AG09309 (cell line): Measurements from ENCODE around the gene HORMAD2.

Experiments used
- DNase-seq: peaks from one replicate; pipeline ENCODE4 v3.0.0-alpha.2; 2010; ENCODE audit warnings: low read depth
- H3K4me3 ChIP-seq: 2 replicates; pipeline ENCODE4 v1.5.1; 2011; ENCODE audit warnings: mild to moderate bottlenecking, low read depth, low read length, moderate library complexity; ENCODE audit not compliant: control insufficient read depth
- TF ChIP-seq, protein P1 (sequence below): IDR thresholded peaks from 2 replicates; pipeline ENCODE4 v1.5.1; 2011; ENCODE audit warnings: mild to moderate bottlenecking, low read depth, low read length, inconsistent platforms; ENCODE audit not compliant: insufficient read depth, control insufficient read depth; ENCODE audit errors: missing control alignments

HORMAD2 gene

DNA sequence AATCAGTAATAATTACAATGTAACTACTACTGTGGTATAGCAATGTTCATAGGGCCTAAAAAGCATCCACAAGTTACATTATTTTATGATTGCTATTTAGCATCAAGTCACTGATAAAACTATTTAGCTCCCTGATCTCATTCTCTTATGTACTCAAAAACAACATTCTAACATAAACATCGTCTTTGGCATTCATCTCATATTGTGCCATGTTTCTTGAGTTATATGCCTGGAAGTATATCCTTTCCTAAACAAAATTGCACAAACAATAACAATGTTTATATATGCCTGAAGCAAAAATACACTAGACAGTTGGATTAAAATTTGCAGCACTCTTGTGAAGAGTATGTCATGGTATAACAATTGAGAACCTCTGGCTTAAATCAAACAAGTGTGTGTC lies 34.1 kb downstream of the HORMAD2 start:
- no peak overlapping the region for H3K4me3 ChIP-seq
- TF ChIP-seq, protein P1, sequence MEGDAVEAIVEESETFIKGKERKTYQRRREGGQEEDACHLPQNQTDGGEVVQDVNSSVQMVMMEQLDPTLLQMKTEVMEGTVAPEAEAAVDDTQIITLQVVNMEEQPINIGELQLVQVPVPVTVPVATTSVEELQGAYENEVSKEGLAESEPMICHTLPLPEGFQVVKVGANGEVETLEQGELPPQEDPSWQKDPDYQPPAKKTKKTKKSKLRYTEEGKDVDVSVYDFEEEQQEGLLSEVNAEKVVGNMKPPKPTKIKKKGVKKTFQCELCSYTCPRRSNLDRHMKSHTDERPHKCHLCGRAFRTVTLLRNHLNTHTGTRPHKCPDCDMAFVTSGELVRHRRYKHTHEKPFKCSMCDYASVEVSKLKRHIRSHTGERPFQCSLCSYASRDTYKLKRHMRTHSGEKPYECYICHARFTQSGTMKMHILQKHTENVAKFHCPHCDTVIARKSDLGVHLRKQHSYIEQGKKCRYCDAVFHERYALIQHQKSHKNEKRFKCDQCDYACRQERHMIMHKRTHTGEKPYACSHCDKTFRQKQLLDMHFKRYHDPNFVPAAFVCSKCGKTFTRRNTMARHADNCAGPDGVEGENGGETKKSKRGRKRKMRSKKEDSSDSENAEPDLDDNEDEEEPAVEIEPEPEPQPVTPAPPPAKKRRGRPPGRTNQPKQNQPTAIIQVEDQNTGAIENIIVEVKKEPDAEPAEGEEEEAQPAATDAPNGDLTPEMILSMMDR: no peak
- DNase-seq: no peak

- TF ChIP-seq, protein P1: no peak
- H3K4me3 ChIP-seq: no peak overlapping the region
- DNase-seq: no peak
These were observed 35.4 kb downstream of the HORMAD2 start for GRCh38 chr22:30115705-30116104.

DNA sequence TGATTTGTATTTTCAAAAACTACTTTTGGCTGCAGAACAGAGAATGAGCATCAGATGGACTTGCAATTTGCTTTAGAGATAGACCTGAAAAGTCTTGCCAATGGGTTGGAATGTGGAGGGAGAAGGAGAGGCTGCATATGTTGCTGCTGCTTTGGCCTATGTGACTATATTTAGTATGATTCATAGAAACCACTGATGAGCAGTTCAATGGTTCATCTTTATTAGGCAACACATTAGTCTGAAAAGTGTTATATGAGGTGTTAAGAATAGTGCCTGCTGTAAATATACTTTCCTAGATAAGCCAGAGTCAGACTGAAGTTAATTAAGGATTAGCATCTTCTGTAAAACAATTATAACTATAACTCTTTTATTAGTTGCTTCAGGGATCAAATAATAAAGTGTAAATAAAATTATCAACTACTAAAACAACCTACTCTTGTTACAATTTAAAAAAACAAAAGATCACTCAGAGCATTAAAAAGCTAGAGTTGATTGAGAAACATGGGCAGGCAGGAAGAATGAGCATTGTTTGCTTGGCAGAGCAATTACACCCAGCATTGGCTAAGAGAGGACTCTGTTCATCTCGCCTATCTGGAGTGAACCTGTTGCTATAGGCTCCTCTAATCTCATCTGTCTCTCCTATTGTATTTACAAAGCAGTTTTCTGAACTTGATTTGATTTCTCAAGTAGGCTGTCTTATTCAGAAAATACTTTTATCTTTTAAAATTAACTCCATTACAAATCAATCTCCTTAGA lies 36.3 kb downstream of the HORMAD2 start:
- TF ChIP-seq, protein P1: no peak
- no peak overlapping the region for H3K4me3 ChIP-seq
- peak; percentile 20 for DNase-seq

DNA sequence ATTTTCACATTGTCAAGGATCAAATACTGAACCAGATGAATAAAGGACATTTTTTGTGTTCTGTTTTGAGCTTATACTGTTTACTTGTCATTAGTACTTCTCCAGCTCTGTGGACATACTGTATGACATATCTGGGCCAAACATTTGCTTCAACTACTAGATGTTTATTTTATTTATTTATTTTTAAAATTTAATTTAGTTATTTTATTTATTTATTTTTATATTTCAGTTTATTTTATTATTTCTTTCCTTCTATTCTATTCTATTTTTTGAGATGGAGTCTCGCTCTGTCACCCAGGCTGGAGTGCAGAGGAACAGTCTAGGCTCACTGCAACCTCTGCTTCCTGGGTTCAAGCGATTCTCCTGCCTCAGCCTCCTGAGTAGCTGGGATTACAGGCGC lies 37.0 kb downstream of the HORMAD2 start:
- TF ChIP-seq, protein P1: no peak
- no peak for DNase-seq
- no peak overlapping the region for H3K4me3 ChIP-seq

DNA sequence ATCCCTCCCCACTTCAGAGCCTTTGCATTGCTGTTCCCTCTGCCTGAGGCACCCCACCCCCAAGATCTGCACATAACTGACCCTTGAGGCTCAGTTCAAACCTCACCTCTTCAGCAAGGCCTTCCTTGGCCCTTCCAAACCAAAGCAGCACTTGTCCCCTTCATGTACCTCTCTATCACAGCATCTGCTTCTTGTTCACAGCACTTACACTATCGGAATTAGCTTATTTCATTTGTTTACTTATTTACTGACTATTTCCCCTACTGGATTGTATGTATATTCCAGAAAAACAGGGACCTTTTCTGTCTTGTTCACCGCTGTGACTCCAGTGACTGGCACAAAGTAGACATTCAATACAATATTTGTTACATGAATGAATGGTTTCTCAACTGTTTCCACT lies 38.0 kb downstream of the HORMAD2 start:
- no peak for DNase-seq
- no peak overlapping the region for H3K4me3 ChIP-seq
- TF ChIP-seq, protein P1: no peak

DNA sequence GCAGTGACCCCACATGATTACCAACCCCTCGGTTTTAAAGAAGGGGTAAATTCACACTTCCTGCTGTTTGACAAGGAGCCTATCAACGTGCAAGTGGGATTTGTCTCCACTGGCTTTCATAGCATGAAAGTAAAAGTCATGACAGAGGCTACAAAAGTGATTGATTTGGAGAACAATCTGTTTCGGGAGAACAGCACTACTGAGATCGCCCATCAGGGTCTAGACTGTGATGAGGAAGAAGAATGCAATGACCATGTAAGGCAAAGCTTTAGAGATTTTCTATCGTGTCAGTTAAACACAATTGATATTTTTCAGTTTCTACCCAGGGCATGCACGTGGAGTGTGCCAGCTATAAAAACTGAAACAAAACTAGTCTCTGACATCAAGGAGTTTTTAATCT lies 41.7 kb downstream of the HORMAD2 start:
- no peak overlapping the region for H3K4me3 ChIP-seq
- no peak for DNase-seq
- TF ChIP-seq, protein P1: no peak
